K562 (cell line): ENCODE results near the gene SSH3. TPM values are rescaled to one million over a fixed set of nuclear protein-coding genes. Genes with fewer than 3 reads are reported as not detected.

Experiments used
- ILF3 ChIP-seq: fragments of 450-650 bp; IDR thresholded peaks from 2 replicates; pipeline ENCODE4 v1.6.1; 2018; ENCODE audit warnings: antibody characterized with exemption, mild to moderate bottlenecking, moderate library complexity, borderline replicate concordance
- ILK ChIP-seq: fragments of 450-650 bp; IDR thresholded peaks from 2 replicates; pipeline ENCODE4 v1.6.1; 2016; ENCODE audit warnings: missing genetic modification characterization, low read depth, mild to moderate bottlenecking, missing compliant biosample characterization, moderate library complexity, borderline replicate concordance
- LCOR ChIP-seq: sonication (generic); formaldehyde crosslinking; IDR thresholded peaks from 2 replicates; pipeline ENCODE4 v1.8.0; 2022; ENCODE audit warnings: mild to moderate bottlenecking, missing genetic modification reagents
- MCM2 ChIP-seq: fragments of 450-650 bp; IDR thresholded peaks from 2 replicates; pipeline ENCODE4 v1.6.1; 2017; ENCODE audit warnings: low read depth, mild to moderate bottlenecking
- MECOM ChIP-seq: fragments of 250-450 bp; sonication (Bioruptor Pico); IDR thresholded peaks from 2 replicates; pipeline ENCODE4 v1.8.0; 2022; ENCODE audit warnings: inconsistent platforms
- NFE2L1 ChIP-seq: fragments of 450-650 bp; IDR thresholded peaks from 2 replicates; pipeline ENCODE4 v1.6.1; 2016; ENCODE audit warnings: missing genetic modification characterization, low read depth, mild to moderate bottlenecking, missing compliant biosample characterization, moderate library complexity, borderline replicate concordance
- SMARCB1 ChIP-seq: IDR thresholded peaks from 2 replicates; pipeline ENCODE4 v1.6.1; 2011; ENCODE audit warnings: improper control_type of control experiment, low read depth; ENCODE audit not compliant: insufficient read length
- ZFP30 ChIP-seq: fragments of 250-450 bp; sonication (Bioruptor Pico); IDR thresholded peaks from 2 replicates; pipeline ENCODE4 v1.8.0; 2022; ENCODE audit warnings: moderate library complexity, mild to moderate bottlenecking, inconsistent platforms, borderline replicate concordance
- ZFX ChIP-seq: sonication (generic); formaldehyde crosslinking; IDR thresholded peaks from 2 replicates; pipeline ENCODE4 v1.8.0; 2022; ENCODE audit warnings: mild to moderate bottlenecking, missing genetic modification reagents, moderate library complexity
- ZNF165 ChIP-seq: fragments of 250-450 bp; sonication (Bioruptor Pico); IDR thresholded peaks from 2 replicates; pipeline ENCODE4 v1.4.0; 2020; ENCODE audit warnings: borderline replicate concordance
- ZNF212 ChIP-seq: fragments of 450-650 bp; formaldehyde crosslinking; IDR thresholded peaks from 2 replicates; pipeline ENCODE4 v1.4.0; 2020; ENCODE audit warnings: mild to moderate bottlenecking
- ZNF354B ChIP-seq: fragments of 250-450 bp; sonication (Bioruptor Pico); IDR thresholded peaks from 2 replicates; pipeline ENCODE4 v1.4.0; 2020
- polyA plus RNA-seq, 8 experiments: library from polyadenylated mRNA; depleted of rRNA in 4 of 8; stranded (reverse) in 5 of 8; unstranded in 3 of 8; fragments of >200 nt; fragmentation: Nextera tagmentation in 2 of 8; fragmentation: Illumina TruSeq in 1 of 8; extraction: Ambion mirVana in 2 of 8; extraction: Trizol in 1 of 8; gene quantifications; 2 replicates each; pipeline versions ENCODE4 v1.2.1 to v1.2.3, GENCODE V29; 2011 to 2014; ENCODE audit warnings: inconsistent platforms in 1 of 8, missing spikeins in 1 of 8
- total RNA-seq, 7 experiments: library from RNA; depleted of rRNA in 6 of 7; stranded (reverse); fragments of >200 nt in 6 of 7; fragmentation: Illumina TruSeq in 2 of 7; extraction: Trizol in 2 of 7; gene quantifications; 2 replicates each; pipeline versions ENCODE4 v1.2.1 to v1.2.3, GENCODE V29; 2011 to 2021; ENCODE audit warnings: low replicate concordance in 1 of 7
- TF ChIP-seq, protein P1 (sequence below): fragments of 450-650 bp; conservative IDR thresholded peaks from 2 replicates; pipeline ENCODE4 v1.6.1; 2016; ENCODE audit warnings: missing genetic modification characterization, low read depth, mild to moderate bottlenecking, missing compliant biosample characterization, moderate library complexity
- TF ChIP-seq, protein P2 (sequence below): sonication (generic); formaldehyde crosslinking; IDR thresholded peaks from 2 replicates; pipeline ENCODE4 v1.9.0; 2022; ENCODE audit warnings: mild to moderate bottlenecking, missing genetic modification reagents
- TF ChIP-seq, protein P3 (sequence below): fragments of 250-450 bp; sonication (Bioruptor Pico); IDR thresholded peaks from 2 replicates; pipeline ENCODE4 v1.5.0; 2021
- TF ChIP-seq, protein P4 (sequence below): fragments of 450-650 bp; IDR thresholded peaks from 2 replicates; pipeline ENCODE4 v1.6.1; 2018; ENCODE audit not compliant: partially characterized antibody
- TF ChIP-seq, protein P5 (sequence below): fragments of 450-650 bp; formaldehyde crosslinking; IDR thresholded peaks from 2 replicates; pipeline ENCODE4 v1.4.0; 2020; ENCODE audit warnings: mild to moderate bottlenecking, moderate library complexity

Gene SSH3
- total and polyA plus RNA-seq, 9 of the 15 experiments (the other 6 are each of a cell fraction or from before 2014, with no cell fraction given) = 0.07 to 1.0 (median 0.24) TPM; not detected in 3

DNA sequence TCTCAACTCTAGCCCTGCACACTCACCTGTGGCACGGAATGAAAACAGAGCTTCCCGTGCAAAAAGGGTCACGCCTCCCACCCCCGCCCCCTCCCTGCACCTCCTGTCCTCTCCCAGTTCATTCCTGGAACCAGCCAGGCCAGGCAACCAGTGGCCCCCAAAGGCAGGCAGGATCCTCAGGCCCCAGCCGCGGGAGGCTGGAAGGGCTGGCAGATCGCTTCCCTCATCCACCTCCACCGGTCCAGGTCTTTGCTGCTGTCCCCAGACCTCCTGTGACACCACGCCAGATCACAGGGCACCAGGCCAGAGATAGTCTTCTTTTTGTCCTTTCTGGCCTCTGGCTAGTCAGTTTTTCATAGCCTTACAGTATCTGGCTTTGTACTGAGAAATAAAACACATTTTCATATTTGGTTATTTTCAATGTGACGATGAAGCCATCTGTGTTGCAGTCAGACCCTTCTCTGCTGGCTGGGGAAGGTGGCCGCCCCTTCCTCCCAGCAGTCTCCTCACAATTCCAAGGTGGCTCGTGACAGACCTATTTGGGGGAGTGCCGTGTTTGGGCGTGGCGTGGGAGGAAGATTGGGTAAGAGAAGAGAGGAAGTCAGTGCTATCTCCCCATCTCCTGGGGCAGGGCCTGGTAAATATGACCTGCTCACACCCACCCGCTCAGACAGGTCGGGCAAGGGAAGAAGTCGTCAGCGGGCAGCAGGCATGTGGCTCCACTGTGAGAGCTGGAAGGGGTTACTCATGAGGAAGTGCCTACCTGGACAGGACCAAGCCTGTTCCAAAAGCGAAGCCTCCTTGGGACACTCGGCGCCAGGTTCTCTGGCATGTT lies 9.1 kb downstream of the SSH3 start (continued):
- TF ChIP-seq NFE2L1 (tag) = no peak
- TF ChIP-seq ILK (tag) = no peak
- TF ChIP-seq MECOM = no peak
- TF ChIP-seq, protein P1, sequence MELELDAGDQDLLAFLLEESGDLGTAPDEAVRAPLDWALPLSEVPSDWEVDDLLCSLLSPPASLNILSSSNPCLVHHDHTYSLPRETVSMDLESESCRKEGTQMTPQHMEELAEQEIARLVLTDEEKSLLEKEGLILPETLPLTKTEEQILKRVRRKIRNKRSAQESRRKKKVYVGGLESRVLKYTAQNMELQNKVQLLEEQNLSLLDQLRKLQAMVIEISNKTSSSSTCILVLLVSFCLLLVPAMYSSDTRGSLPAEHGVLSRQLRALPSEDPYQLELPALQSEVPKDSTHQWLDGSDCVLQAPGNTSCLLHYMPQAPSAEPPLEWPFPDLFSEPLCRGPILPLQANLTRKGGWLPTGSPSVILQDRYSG = 0 out of 2 replicates have a peak, but pooled peaks have one; percentile 28
- TF ChIP-seq, protein P2, sequence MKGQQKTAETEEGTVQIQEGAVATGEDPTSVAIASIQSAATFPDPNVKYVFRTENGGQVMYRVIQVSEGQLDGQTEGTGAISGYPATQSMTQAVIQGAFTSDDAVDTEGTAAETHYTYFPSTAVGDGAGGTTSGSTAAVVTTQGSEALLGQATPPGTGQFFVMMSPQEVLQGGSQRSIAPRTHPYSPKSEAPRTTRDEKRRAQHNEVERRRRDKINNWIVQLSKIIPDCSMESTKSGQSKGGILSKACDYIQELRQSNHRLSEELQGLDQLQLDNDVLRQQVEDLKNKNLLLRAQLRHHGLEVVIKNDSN (CRISPR knock-in tag) = peak; percentile 44; the same call in 1 of the 2 replicates
- TF ChIP-seq, protein P3, sequence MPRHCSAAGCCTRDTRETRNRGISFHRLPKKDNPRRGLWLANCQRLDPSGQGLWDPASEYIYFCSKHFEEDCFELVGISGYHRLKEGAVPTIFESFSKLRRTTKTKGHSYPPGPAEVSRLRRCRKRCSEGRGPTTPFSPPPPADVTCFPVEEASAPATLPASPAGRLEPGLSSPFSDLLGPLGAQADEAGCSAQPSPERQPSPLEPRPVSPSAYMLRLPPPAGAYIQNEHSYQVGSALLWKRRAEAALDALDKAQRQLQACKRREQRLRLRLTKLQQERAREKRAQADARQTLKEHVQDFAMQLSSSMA (CRISPR knock-in tag) = no peak
- TF ChIP-seq ZFX (CRISPR knock-in tag) = peak; percentile 59
- TF ChIP-seq MCM2 = no peak
- peak; percentile 94 for TF ChIP-seq LCOR
- TF ChIP-seq, protein P4, sequence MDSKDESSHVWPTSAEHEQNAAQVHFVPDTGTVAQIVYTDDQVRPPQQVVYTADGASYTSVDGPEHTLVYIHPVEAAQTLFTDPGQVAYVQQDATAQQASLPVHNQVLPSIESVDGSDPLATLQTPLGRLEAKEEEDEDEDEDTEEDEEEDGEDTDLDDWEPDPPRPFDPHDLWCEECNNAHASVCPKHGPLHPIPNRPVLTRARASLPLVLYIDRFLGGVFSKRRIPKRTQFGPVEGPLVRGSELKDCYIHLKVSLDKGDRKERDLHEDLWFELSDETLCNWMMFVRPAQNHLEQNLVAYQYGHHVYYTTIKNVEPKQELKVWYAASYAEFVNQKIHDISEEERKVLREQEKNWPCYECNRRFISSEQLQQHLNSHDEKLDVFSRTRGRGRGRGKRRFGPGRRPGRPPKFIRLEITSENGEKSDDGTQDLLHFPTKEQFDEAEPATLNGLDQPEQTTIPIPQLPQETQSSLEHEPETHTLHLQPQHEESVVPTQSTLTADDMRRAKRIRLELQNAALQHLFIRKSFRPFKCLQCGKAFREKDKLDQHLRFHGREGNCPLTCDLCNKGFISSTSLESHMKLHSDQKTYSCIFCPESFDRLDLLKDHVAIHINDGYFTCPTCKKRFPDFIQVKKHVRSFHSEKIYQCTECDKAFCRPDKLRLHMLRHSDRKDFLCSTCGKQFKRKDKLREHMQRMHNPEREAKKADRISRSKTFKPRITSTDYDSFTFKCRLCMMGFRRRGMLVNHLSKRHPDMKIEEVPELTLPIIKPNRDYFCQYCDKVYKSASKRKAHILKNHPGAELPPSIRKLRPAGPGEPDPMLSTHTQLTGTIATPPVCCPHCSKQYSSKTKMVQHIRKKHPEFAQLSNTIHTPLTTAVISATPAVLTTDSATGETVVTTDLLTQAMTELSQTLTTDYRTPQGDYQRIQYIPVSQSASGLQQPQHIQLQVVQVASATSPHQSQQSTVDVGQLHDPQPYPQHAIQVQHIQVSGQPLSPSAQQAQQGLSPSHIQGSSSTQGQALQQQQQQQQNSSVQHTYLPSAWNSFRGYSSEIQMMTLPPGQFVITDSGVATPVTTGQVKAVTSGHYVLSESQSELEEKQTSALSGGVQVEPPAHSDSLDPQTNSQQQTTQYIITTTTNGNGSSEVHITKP = no peak
- TF ChIP-seq ZFP30 (CRISPR knock-in tag) = no peak
- no peak for TF ChIP-seq ZNF165 (CRISPR knock-in tag)
- no peak for TF ChIP-seq ILF3
- TF ChIP-seq SMARCB1 = no peak
- TF ChIP-seq ZNF212 (CRISPR knock-in tag) = no peak
- no peak for TF ChIP-seq ZNF354B (CRISPR knock-in tag)
- TF ChIP-seq, protein P5, sequence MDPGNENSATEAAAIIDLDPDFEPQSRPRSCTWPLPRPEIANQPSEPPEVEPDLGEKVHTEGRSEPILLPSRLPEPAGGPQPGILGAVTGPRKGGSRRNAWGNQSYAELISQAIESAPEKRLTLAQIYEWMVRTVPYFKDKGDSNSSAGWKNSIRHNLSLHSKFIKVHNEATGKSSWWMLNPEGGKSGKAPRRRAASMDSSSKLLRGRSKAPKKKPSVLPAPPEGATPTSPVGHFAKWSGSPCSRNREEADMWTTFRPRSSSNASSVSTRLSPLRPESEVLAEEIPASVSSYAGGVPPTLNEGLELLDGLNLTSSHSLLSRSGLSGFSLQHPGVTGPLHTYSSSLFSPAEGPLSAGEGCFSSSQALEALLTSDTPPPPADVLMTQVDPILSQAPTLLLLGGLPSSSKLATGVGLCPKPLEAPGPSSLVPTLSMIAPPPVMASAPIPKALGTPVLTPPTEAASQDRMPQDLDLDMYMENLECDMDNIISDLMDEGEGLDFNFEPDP (CRISPR knock-in tag) = no peak
